ENCODE data around the gene NOP14.
"Not testable (repeated sequence)": the region's sequence is repeated elsewhere in the genome, so short reads cannot be mapped to it uniquely, and the experiment has no call there.

Gene NOP14

DNA sequence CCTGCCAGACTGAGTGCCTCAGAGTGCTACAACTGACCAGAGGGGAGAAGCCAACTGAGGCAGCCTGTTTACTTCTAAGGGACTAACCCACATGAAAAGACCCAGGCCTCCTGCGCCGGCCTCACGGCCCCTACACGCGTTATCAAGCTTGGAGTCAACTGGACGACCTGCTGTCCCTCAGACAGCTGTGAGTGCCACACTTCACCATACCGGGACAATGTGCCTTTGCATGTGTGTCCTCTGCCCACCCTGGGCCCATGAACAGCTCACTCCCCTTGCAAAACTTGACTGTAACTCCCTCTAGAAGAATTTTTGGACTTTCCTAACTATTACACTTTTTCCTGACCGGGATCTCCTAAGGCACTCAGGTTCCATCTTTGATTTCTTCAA, 1.8 kb downstream of the NOP14 start:
- no peak for DNase-seq

DNA sequence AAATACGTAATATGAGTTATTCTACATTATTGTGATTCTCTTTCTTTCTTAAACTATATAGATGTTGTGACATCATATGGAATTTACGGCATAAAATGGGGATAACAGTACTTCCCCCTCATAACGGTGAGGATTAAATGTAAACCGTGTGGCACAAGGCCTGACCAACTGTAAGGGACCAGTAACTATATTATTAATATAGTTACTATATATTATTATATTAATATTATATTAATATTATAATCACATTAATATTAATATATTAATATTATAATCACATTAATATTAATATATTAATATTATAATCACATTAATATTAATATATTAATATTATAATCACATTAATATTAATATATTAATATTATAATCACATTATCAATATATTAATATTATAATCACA, 2.8 kb downstream of the NOP14 start:
- not testable (repeated sequence) for DNase-seq

DNA sequence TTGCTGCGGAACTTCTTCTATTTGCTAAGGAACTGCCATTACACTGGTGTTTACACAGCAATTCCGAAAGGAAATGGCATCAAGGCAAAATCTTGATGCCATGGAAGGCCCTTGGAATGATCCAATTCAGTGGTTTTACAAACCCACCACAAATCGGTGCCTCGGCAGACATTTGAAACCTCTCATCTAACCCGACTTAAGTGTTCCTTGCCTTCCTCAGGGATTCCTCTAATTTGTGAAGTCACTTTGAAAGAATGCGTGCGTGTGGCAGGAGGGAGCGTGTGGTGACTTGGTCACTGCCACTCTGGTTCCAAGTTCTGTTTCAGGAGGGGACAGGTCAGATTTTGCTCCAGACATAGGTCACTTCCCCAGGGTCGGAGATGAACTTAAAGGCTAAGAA, 4.8 kb downstream of the NOP14 start:
- DNase-seq: peak; percentile 18

DNA sequence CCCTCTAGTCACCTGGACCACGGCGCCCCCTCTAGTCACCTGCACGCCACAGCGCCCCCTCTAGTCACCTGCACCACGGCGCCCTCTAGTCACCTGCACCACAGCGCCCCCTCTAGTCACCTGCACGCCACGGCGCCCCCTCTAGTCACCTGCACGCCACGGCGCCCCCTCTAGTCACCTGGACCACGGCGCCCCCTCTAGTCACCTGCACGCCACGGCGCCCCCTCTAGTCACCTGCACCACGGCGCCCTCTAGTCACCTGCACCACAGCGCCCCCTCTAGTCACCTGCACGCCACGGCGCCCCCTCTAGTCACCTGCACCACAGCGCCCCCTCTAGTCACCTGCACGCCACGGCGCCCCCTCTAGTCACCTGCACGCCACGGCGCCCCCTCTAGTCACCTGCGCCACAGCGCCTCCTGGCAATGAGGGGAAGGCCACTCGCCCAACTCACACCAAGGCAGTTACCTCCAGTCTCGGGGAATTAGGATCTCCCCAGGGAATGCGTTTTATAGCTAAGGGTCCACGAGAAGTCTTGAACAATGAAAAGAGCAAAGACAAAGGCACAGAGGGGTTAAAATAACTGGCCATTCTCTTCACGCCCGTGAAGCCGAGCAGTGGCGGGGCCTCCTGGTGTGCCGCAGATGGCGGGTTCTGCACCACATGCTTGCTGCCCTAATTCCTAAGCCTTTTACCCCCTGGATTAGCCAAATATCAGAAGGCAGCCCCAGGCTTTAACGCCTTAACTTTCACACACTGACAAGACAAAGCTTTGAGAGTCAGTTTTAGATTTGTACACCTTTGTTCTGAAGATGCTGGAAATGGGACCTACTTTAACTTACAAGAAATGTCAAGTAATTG, 7.8 kb downstream of the NOP14 start:
- DNase-seq: not testable (repeated sequence)

DNA sequence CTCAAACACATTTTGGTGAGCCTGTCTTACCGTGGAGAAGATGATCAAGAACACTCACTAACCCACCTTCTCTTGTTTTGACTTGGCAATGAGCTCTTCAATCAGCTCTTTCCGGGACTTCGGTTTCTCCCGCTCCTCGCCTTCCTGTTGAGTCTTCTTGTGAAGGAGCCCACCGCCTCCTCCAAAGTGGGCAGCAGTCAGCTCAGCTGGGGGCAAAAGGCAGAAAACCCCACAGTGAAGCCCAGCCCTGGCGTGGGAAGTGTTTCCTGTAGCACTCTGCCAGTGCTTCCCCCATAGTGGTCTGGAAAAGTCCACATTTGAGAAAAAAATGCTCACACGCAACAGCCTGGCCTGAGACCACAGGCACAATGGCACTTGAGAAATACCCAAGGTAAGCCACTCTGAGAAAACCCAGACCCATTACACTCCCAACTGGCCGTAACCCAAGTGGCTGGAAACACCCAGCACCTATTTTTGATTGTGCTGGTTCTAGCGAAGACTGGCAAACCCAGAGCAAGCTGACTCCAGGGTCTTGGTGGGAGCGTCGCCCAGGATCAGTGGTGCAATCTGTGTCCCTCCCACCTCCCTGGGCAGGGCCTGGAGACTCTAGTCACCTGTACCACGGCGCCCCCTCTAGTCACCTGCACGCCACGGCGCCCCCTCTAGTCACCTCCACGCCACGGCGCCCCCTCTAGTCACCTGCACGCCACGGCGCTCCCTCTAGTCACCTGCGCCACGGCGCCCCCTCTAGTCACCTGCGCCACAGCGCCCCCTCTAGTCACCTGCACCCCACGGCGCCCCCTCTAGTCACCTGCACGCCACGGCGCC, 8.6 kb downstream of the NOP14 start:
- DNase-seq: no peak

DNA sequence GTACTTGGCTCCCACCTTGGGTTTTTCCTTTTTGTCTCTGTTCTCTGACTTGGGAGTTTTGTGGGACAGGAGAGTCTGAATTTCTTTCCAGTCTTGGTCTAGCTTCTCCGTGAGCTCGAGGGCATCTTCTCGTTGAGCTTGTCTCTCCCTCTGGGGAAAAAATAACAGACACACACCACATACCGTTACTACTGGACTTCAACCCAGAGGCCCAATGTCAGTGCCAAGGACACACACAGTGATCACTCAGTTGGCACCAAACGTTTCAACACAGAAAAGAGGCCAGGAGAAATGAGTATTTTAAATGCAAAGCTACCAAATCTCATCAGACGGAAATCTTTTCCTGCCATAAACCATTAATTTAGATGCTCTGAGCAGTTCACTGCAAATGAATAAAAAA, 9.7 kb downstream of the NOP14 start:
- DNase-seq: no peak

DNA sequence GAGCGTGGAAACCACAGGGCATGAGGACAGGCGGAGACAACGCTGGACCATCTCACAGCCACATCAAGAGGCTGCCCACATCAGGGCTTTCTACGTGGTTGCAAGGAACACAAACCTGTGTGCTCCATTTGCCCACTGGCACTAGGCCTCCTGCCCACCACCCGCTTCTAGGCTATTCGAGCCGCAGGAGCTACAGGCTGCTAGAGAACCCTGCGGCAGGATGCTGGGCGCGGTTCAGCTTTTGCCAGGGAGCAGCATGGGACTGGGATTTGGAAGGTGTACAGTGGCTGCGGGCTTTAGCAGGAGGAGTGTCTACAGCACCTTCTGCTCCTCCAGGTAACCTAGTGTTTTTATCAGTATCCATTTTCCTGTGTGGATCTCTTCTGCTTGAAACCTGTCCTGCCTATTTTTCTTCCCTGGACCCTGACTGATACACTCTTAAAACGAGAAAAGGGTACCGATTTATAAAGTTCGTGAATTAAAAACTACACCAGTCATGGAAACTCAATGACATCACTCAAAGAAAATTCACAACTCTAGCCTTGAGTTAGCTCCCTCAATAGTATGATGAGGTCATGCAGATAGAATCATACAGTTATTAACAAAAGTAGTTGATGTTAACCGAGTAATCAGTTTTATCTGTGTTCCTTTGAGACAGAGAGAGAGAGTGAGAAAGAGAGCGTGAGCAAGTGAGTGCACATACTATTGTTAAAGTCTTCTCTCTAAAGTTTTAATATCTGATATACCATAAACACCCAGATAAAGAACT, 12.8 kb downstream of the NOP14 start:
- DNase-seq: no peak

DNA sequence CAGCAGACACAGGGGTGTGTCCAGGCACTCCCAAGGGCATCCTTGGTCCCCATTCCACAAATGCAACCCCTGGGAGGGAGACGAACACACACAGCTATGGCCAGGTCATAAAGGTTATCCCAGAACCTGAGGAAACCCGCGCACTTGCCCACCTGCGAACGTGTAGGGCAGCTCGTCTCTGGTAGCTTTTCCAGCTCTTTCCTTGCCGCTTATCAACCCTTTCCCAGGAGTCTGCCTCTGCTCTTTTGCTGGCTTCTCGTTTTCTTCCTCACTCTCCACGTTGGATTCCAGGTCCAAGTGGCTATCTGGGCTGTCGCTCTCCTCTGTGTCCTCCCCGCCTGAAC, 13.5 kb downstream of the NOP14 start:
- no peak for DNase-seq

DNA sequence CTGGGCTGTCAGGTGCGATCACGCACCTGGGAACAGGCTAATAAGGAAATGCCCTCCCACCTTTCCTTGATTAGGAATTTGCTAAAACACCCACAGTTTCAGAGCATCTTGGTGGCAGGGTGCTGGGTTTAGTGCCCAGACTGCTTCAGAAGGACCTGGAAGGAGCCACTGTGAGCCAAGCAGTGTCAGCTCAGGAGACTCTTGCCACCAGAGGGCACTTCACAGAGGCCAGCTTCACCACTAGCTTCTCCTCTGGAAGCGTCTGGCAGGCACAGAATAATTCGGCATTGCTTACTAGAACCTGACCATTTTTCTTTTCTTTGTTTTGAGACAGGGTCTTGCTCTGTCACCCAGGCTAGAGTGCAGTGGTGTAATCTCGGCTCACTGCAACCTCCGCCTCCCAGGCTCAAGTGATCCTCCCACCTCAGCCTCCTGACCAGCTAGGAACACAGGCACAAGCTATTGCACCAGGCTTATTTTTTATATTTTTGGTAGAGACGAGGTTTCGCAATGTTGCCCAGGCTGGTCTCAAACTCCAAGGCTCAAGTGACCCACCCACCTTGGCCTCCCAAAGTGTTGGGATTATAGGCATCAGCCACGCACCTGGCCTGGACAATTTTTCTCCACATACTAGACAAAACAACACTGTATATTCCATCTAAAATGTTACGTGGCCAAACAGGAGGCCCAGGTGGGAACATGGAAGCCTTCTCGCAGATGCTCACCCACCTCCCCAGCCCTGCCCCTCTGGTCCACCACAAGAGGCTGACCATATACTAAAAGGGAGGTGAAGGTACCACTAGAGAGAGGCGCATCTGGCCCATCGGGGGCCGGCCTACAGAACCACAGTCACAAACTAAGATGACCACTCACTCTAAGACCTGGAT, 14.1 kb downstream of the NOP14 start:
- no peak for DNase-seq

DNA sequence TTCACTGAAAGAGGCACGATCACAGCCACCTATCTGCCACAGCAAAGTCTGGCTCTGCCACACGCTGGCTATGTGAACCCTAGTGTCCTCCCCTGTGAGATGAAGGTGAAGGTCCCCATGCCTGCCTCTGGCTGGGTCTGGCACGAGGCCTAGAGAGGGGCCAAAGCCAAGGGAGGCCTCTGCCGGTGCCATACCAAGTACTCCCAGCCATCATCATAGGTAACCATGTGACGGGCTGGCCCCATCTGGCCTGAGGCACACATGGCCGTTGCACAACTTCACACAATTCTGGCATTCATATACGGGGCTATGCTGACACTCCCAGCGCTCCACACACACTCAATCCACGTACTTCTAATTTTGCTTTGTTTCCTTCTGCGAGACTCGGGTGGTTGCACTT, 15.3 kb downstream of the NOP14 start:
- DNase-seq: no peak

DNA sequence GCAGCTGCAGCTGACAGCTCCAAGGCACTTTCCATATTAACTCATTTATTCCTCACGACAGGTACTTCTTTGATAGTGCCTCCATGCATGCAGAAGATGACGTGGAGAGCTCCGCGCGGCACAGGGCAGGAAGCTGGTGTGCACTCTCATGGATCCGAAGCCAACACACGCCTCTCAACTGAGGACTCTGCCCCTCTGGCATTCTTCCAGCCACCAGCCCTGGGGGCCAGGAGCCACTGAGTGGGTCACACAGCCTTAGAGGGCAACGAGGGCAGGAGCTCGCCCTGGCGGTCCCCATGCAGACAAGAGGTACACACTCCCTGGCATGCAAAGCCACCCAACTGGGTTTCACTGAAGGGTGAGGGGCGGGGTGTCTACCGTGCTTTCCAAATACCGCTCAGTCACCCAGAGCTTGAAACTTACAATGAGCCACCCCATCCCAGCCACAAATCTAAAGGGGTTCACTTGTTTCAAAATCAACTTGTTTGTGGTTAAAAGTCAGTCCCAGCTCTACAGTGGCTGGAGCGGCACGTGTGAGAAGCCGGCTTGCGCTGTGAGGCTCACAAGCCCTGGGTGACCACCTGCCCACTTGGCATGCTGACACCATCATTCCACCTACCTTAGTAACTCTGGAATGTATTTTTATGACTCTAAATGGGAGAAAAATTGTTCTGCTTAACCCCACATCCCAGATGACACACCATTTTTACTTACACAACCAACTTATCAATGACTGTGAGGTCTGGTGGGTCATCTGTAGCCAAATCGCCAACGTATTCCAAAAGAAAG, 16.2 kb downstream of the NOP14 start:
- DNase-seq: no peak

DNA sequence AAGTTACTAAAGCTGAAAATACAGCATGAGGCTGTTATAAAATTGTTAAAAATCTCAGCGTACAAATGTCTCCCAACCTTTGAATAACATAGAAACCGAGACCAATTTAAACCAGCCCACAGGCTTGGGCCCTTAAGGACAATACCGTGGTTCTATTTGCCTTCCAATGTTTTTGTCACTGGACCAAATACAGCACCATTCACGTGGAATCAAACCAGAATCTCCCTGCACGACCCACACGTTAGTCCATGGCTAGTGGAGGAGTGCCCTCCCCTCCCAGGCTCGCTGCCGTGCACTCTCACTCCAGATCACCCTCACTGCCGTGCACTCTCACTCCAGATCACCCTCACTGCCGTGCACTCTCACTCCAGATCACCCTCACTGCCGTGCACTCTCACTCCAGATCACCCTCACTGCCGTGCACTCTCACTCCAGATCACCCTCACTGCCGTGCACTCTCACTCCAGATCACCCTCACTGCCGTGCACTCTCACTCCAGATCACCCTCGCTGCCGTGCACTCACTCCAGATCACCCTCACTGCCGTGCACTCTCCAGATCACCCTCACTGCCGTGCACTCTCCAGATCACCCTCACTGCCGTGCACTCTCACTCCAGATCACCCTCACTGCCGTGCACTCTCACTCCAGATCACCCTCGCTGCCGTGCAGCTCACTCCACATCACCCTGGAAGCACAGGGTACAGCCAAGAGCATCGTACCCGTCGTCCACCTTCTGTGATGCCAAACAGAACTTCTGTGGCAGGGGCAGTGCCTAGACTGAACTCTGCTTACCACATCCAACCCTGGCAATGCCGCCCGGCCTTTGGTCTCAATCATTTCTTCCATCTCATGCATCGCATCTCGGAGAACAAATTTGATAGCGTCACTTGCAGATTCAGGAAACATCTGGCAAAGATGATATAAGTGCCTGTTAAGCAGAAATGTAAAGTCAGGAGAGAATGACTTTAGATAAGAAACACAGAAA, 17.3 kb downstream of the NOP14 start:
- not testable (repeated sequence) for DNase-seq

DNA sequence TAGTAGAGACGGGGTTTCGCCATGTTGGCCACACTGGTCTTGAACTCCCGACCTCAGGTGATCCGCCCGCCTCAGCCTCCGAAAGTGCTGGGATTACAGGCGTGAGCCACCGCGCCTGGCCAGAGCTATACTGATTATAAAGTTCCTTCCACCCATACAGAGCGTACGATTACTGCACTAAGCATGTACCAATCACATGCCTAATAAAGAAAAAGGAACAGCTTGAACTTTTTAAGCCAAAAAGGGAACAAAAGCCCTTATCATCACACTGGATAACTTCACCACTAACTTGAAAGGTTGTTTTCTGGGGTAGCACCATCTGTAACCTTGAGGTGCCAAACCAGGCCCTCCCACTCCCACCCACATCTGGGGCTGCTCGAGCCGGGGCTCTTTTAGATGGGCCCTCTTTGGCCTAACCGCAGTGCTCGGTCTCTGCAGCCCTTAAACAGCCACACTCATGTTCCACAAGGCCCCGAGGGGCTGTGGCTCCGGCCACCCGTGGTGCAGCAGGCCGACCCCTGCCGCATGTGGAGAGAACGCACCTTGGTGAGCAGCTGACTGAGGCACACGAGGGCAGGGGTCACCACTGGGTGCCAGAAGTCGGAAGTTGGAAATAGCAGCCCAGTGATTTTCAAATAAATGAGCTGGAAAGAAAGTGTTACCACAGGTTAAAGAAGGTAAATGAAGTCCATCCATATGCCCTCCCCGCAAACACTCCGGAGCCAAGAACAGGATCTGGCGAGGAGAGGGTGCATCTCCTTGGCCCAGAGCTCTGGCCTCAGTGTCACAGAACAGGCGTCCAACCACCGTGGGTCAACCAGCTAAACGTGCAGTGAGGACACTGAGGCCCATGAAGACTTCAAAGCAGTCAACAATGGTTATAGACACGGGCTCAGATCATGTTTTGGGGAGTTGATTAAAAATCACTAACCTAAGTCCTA, 18.4 kb downstream of the NOP14 start:
- no peak for DNase-seq

DNA sequence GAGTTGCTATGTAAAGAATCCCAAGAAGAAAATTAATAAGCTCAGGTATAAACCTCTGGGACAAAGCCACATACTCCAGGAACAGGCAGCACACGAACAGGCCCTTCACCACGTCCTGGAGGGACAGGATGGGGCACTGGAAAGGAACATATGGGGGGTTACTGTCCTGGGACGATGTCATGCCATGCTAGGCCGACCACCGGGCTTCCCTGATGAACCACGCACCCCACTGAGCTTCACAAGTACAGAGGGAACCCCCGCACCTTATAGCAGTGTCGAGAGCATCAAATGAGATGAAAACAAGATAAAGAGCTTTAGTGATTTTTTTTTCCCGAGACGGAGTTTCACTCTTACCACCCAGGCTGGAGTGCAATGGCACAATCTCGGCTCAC, 19.1 kb downstream of the NOP14 start:
- DNase-seq: no peak

DNA sequence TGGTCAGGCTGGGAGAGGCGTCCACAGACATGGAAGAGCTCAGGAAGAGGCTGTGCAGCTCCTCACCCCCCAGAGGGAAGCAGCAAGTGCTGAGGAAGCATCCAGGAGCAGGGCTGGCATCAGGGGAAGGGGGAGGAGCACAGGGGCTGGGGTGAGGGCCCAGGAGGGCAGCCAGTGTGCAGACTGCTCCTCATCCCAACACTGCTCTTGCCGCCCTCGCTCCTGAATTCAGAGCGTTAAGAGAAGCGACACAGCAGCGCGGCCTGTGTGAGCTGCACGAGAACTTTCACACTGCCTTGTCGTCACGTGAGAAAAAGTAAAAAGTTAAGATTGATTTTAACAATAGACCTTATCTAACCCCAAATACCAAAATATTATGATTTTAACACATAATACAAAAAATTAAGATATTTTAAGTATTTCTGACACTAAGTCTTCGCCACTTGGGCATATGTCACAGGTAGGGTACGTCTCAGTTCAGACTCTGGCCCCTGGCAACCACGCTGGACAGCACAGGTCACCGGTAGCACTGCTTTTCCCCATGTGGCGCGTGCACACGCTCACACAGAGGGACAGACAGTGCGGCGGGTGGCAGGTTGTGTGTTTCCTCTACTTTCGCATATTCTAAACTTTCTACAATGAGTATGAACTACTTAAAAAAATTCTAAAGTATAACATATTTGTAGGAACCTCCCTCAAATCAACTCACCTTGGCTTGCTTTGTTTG, 19.7 kb downstream of the NOP14 start:
- DNase-seq: no peak

DNA sequence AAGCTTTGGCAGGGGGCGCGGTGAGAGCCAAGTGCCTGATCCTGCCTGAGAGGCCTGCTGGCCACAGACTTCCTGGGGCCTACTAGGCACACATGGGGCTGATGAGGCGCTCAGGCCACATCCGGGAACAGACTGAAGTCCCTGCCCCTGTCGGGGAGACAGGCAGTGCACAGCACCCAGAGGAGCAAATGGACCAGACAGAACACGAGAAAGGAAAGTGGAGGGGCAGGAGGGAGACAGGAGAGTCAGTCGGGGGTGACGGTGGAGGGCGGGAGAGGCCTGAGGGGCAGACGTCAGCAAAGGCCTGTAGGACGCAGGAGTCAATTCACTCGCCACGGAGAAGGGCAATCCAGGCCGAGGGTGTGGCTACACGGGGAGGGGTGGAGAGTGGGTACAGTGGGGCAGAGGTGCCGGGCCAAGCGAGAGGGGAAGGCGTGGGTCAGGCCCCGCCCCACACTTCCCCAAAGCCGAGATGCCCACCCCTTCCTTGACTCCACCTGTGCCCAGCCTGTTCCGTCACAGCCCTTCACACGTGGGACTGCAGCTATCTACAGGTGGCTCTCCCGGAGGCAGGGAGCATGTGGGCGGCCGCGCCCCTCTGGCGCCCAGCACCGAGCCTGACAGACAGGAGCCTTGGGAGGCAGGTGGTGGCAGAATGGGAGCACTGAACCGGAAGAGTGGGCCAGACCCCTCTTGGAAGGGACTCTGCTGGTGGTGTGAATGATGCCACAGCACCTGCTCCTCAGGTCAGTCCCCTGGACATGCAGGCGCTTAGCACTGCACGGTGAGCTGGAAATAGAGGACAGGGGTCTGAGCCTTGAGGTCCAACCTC, 20.5 kb downstream of the NOP14 start:
- DNase-seq: no peak

DNA sequence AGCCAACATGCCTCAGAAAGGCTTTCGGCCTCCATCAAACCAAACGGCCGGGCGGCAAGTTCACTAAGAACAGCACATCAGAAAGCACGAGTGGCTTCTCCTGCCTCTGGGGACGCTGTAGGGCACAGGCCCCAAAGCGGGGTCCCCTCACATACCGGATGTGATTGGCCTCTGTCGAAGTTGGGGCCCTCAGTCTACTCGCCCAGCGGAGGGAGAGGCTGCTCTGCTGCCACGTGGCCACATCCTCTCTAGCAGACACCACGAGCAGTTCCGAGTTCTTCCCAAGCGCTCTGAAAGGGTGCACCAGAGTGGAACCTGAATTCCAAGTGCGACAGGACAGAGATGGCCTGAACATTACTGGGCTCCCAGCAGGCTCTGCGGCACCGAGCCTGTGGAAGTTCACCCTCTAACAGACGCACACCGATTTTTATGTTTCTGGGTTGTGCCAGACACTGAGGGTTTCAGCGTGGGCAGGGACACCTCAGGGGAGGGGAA, 21.1 kb downstream of the NOP14 start:
- DNase-seq: no peak

Measured in DMS79 treated with DMSO at 0.1 percent for 48 hours (cell line).